GM11168 (cell line): ENCODE data around the gene LGMN.

ENCODE experiments used
- in situ Hi-C: fragments of 300-500 bp; cut with MboI; formaldehyde crosslinking; loops from one replicate; pipeline ENCODE4 v1.12.0; 2022; ENCODE audit warnings: low sequenced_read_pairs; ENCODE audit not compliant: unreplicated experiment

The LGMN gene

DNA sequence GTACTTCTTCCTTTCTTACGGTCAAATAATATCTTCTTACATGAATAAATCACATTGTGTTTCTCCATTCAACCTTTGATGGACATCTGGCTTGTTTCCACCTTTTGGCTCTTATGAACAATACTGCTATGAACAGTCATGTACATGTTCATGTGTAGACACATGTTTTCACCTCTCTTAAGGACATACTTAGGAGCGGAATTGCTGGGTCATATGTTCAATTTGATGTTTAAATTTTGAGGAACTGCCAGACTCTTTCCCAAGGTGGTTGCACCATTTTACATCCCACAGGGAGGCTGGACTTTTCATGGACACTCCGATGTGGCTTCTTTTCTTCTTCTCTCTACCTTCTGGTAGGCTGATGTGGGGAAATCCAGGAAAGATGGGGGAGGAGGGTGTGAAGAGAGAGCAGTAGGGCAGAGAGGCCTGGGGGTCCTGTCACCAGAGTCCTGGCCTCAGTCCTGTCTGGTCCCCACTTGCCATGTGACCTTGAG is 16.8 kb downstream of the LGMN start:
- in situ Hi-C loops, result no loop called here

DNA sequence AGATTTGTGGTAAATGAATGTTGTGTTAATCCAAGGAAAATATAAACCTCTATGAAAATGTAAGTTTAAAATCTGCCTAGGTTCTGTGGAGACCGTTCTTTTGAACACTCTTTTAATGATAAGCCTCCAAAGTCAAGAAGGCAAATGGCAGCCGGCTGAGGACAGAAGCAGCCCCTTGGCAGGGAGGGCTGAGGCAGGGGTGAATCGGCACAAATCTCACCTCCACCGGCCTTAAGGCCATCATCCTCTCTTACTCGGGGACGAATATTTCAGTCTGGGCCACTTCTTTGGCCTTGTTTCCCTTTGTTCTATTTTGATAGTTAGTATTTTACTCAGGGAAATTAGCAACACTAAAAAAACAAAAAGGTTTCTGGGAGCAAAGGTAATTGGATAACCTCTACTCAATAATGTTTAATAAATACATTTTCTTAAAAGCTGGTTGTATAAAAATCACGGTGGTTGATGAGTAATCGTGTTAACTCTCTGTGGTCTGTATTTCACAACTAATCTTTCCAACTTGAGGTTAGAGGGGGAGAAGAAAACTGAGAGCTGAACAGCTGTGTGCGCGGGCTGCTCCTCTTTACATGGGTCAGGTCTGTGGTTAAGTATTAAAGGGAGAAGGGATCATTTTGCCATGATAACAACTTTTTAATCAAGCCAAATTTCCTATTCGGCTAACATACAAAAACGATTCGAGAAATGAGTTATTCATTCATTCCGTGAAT is 18.6 kb downstream of the LGMN start:
- in situ Hi-C loops, result no loop called here

DNA sequence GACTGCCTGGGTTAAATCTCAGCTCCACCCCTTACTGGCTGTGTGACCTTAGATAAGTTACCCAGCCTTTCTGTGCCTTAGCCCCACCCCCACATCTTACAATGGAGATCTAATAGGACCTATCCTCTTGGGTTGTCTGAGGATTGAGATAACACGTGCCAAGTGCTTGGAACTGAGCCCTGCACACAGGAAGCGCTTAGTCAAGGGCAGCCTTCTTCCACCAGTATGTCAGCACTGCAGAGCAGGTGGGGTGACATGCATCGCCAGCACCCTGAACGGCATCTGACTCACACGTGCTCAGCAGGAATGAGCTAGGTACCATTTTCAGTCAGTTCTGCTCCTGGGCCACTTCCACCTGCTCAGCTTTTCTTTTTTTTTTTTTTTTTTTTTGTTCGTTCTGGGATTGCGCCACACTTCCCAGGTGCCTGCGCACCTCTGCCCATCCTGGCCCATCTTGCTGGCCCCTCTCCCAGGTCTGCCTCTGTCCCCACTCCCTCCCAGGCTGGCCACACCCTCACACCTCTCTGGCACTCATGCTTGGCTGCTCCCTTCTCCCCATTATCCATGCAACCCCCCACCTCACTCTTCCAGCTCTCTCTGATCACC is 19.6 kb downstream of the LGMN start:
- in situ Hi-C loops, result no loop called here

DNA sequence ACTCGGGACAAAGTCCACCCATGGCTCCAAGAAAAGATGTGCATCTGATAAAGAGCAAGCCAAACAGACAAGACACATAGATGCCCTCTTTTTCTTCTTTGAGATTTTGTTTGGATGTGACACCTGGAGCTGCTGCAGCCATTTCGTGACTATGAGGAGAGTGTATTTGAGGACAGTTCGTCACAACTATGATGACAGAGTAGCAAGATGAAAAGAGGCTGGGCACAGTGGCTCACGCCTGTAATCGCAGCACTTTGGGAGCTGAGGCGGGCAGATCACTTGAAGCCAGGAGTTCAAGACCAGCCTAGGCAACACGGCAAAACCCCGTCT is 21.5 kb downstream of the LGMN start:
- in situ Hi-C loops, result no loop called here

DNA sequence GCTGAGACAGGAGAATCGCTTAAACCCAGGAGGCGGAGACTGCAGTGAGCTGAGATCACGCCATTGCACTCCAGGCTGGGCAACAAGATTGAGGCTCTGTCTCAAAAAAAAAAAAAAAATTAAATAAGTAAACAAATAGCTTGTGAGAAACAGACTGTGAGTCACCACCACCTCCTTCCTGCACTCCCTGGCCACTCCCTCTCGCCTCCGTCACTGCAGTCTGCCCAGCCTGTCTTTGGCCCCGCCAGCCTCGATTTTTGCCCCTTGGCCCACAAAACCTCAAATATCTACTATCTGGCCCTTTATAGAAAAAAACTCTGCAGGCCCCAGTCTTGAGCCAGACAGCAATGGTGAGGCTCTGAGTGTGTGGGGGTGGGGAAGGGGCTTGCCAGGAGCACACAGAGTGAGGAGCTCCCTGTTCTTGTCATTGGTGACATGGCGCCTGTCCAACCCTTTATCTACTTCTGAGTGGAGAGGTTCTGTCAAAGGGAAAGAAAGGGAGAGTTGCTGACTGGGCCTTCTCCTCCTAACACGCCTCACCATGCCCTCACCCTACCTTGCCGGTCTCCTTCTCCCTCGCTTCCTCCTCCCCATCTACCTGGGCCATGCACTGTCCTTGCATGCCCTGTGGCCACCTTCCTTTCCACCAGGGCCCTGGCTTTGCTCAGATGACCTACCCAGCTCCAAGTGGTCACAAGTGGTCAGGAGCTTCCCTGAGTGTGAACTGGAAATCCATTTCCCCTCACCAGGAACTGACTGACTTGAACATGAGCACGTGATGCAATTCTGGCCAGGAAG is 22.1 kb downstream of the LGMN start:
- in situ Hi-C loops, result no loop called here

DNA sequence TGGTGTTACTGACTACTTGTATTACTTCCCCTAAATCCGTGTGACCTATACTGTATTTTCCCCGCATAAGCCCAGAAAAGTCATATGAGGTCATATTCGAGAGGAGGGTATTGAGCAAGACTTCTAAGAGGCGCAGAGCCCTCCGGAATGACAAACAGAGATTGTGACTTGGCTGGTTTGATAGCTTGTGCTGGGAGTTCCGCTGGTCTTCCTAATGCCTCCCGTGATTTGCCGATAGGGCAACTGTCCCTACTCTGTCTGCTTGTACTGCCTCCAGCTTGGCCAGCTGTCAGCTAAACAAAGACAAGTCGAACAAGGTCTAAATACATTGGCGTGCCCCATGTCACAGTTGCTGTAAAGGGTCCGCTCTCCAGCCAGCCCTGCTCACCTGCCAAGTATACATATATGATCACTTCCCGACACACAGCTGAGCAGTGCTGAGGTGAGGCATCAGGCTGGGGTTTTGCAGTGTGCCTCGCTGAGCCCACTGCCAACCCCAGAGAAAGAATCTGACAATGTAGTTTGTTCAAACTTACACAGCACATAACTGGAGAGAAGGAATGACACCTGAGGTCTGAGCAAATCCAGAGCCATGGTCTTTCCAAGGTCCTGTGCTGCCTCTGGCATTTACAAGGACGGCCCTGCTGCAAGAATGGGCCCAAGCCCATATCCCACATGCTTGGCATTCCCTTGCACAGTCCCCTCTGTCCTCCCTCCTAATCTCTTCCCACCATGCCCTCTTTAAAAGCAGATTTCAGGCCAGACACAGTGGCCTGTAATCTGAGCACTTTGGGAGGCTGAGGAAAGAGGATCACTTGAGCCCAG is 23.7 kb downstream of the LGMN start:
- in situ Hi-C loops, result no loop called here

DNA sequence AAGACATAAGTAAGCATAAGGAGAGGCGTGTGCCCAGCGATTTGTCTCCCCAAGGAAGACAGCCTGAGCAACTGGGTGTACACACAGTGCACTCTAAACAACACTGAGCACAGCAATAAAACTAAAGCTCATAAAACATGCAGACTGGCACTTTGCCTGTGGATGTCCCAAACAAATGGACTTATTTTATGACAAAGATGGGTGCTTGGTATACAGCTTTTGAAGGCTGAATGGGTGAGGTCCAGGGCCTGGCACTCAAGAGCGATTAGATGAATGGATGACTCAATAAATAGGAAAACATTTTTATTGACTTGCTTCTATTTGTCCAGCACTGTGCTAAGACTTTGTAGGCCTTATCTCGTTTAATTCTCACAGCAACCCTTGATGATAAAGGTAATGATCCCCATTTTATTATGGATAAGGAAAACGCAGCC is 28.5 kb downstream of the LGMN start:
- in situ Hi-C loops, result loop anchor here (5.0 kb wide), 1 partner anchor 62 kb away; no protein-coding TSS in a partner anchor

DNA sequence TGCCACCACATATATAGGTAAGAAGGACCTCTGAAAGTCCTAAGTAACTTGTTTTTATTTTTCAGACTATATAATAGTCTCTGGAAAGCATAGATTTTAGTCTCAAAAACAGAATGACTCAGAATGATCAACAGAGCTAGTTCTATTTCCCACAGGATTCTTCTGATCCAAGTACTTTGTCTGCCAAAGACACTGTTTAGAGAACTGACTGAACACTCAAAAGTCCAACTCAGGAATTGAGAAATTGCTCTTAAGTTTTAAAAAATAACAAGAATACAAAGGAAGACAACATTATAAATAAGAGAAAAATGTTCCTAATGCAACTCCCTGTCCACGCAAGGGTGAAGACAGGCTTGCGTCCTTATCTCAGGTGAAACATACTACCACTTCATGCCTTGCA is 29.0 kb downstream of the LGMN start:
- in situ Hi-C loops, result loop anchor here (5.0 kb wide), 1 partner anchor 63 kb away; no protein-coding TSS in a partner anchor

DNA sequence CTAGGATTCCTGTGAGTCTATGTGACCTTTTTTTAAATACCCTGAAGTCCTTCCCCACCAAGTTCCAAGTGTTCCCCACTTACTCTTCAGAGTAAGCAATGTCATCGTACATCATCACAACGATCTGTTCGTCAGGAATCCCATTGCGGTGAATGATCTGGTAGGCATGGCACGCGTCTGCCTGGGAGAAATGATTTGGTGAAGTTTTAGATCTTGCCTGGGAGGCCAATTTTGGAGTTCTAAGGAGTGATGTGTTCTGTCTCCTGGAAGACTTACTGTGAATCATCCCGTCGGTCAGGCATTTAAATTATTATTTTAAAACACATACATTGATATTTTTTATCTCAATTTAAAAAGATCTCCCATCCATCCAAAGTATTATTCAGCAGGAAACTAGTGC is 29.8 kb downstream of the LGMN start:
- in situ Hi-C loops, result loop anchor here (5.0 kb wide), 1 partner anchor 64 kb away; no protein-coding TSS in a partner anchor

DNA sequence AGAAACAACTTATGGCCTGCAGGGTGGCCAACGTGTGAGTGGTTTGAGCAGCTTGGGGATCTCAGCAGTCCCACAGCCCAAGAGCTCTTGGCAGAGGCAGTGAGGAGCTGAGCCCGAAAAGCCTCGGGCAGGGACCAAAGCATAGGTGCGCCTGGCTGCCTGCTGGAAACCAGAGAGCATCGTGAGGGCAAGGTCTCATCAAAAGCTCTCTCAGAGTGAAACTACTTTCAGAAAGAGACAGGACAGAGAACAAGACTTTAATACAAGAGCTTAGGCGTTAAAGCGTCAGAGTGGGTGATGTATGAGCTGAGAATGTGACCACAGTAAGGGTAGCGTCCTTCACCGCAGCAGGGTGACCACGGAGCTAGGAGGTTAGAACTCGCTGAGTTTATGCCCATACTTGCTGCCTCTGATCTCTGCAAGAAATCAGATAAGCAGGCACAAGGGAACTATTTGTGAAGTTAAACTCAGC is 30.8 kb downstream of the LGMN start:
- in situ Hi-C loops, result loop anchor here (5.0 kb wide), 1 partner anchor 65 kb away; no protein-coding TSS in a partner anchor

DNA sequence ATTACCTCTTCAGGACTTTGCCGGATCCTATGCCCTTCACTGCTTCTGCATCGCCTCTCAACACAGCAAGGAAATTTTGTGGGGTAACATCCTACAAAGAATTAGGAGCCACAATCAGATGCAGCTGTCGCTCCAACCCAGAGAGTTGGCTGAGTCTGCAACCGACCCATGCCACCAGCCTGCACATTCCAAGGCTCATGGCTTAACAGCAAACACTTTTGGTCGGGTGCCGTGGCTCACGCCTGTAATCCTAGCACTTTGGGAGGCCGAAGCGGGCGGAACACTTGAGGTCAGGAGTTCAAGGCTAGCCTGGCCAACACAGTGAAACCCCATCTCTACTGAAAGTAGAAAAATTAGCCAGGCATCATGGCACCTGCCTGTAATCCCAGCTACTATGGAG is 32.3 kb downstream of the LGMN start:
- in situ Hi-C loops, result loop anchor here (5.0 kb wide), 1 partner anchor 66 kb away; no protein-coding TSS in a partner anchor

DNA sequence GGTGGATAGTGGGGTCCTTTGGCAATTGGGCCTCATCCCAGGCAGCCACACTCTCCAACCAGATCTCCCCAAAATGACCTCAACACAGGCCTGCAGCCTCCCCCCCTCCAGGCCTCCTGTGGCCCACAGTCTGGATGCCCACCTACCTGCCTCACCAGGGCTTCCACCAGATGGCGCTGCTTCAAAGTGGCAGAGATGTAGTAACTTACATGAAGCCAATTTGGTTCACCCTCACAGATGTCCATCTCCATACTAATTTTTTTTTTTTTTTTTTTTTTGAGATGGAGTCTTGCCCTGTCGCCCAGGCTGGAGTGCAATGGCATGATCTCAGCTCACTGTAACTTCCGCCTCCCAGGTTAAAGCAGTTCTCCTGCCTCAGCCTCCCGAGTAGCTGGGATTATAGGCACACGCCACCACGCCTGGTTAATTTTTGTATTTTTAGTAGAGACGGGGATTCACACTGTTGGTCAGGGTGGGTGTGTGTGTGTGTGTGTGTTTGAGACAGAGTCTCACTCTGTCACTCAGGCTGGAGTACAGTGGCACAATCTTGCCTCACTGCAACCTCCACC is 33.6 kb downstream of the LGMN start:
- in situ Hi-C loops, result loop anchor here (5.0 kb wide), 1 partner anchor 67 kb away; no protein-coding TSS in a partner anchor

DNA sequence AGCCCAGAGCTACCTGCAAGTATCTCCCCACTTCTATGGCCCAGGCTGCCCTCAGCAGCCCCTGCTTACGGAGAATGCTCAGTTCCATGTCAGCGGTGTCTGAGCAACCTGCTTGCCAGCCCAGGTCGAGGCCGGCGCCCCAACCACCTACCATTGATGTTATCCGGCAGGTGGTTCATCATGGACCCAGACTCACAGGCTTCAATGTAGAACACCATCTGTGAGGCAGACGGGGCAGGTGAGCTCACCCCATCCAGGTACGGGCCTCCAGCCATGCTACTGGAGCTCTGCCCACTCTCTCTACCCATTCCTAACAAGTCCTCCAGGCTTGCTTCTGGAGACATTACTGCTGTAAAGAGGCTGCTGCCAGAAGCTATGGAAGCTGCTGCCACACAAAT is 35.8 kb downstream of the LGMN start:
- in situ Hi-C loops, result no loop called here

DNA sequence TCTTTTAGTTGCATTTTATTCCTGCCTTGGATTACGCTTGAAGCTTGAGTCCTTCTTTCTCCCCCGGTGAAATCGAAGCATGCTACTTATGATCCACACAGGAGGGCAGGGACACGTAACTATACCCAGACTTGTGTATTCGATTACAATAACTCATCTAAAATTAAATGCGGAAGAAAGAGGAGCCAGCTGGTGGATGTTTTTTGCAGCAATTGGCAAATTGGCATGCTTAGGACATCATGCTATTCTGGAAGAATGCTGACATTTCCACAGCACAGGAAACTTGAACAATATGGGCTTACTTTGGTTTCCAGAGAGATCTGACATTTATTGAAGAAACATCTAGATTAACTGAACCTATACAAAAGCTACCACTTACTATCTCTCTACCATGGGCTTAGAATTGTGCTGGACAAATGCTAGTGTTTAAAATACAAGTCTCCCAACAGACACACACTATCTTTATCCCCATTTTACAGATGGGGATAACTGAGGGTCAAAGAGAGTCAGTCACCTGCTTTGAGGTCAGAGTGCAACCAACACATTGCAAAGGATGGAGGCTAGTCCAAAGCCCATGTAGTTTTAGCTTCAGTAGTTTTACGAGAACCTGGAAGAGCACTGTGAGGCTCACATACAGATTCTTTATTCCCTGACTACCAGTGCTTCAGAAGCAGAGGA is 36.3 kb downstream of the LGMN start:
- in situ Hi-C loops, result no loop called here

DNA sequence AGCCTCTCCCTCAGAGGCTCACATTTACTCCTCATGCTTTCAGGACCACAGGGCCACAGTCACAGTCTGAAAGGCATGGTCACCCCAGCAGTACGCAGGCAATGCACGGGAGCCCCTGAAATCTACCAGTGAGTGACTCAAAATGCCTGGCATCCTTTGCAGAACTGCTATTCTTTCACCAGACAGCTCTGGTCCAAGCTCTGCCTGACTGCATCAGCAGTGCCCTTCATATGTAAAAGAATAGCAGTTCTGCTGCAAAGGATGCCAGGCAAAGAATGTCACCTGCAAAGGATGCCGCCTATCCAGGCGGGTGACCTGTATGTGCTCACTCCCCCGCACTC is 38.5 kb downstream of the LGMN start:
- in situ Hi-C loops, result no loop called here

DNA sequence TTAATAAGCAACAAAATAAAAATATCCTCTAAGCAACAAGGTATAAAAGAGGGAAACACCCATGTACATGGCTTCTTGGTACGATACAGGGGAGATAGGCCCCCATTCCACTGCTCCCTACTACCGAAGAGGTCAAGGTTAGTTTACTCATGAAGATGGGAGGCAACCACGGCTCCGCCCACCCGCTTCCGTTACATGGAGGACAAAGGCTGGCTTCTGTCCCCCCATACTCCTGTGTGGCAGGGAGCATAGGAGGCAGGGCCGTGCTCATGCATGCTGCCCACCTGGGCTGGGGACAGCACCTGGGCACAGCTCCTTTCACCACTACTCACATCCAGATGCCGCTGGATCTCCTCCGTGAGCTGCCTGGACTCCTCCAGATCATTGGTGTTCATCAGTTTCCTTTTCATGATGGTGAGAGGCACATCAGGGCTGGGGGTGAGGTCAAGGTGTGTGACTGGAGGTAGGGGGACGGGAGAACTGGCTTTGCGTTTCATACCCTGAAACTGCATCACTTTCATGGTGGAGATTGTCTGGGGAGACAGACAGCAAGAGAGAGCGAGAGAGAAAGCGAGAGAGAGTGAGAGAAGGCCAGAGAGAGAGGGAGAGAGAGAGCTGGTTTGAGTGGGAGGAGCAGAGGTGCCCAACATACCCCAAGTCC is 39.0 kb downstream of the LGMN start:
- in situ Hi-C loops, result no loop called here

DNA sequence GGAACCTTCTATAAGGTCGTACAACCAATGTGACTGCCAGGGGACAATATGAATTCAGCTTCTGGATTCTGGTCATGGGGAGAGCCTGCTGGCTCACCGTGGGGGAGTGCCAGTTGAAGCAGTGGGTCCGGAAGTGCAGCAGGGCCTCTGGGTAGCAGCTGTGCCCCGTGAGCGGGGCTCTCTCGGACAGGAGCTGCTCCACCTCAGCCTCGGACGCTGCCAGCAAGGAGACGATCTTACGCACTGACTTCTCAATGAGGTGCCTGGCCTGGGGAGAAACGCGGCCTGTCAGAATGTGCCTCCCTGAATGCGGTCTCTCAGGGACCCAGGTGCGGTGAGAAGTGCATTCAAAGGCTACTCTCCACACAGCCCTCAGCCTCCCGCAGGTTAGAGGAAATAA is 42.0 kb downstream of the LGMN start:
- in situ Hi-C loops, result no loop called here

DNA sequence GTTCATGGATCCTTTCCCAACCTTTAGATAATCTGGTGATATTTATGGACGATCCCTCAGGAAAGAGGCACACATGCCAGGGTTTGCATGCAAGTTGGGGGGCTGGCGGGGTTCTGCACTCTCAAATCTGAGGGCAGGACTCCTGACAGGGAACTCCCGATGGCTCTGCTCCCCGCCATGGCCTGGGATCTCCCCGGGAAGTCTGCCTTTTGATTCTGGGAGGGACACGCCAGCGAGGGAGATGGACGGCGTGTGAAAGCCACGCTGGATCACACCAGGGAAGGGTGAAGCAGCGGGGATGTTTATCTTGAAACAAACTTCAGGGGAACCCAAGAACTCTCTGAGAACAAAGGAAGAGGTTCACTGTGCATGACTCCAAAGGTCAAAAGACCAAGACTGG is 43.6 kb downstream of the LGMN start:
- in situ Hi-C loops, result no loop called here
